SJSA1 (cell line): ENCODE data around the gene ANKRD30A. TPM values are rescaled to one million over a fixed set of nuclear protein-coding genes. Genes with fewer than 3 reads are reported as not detected.
"Not testable (repeated sequence)": the region's sequence is repeated elsewhere in the genome, so short reads cannot be mapped to it uniquely, and the experiment has no call there.

Experiments
- DNase-seq, 2 experiments: peaks; one replicate each; pipeline ENCODE4 v3.0.0-alpha.2; 2015 to 2020; ENCODE audit warnings: low spot score in 2 of 2, low read depth in 1 of 2
- H3K27ac ChIP-seq: fragments of 250-450 bp; sonication (Bioruptor Pico); 2 replicates; pipeline ENCODE4 v1.5.1; 2020; ENCODE audit warnings: mild to moderate bottlenecking, moderate library complexity
- H3K27me3 ChIP-seq: fragments of 250-450 bp; sonication (Bioruptor Pico); replicated peaks from 2 replicates; pipeline ENCODE4 v1.5.1; 2020; ENCODE audit warnings: mild to moderate bottlenecking, moderate library complexity
- H3K36me3 ChIP-seq: fragments of 250-450 bp; sonication (Bioruptor Pico); 2 replicates; pipeline ENCODE4 v1.5.1; 2020; ENCODE audit warnings: mild to moderate bottlenecking
- H3K4me1 ChIP-seq: fragments of 250-450 bp; sonication (Bioruptor Pico); replicated peaks from 2 replicates; pipeline ENCODE4 v1.6.1; 2021; ENCODE audit warnings: mild to moderate bottlenecking
- H3K4me3 ChIP-seq: fragments of 250-450 bp; sonication (Bioruptor Pico); 2 replicates; pipeline ENCODE4 v1.5.1; 2020; ENCODE audit warnings: mild to moderate bottlenecking
- H3K9me3 ChIP-seq: fragments of 250-450 bp; sonication (Bioruptor Pico); replicated peaks from 2 replicates; pipeline ENCODE4 v1.5.1; 2020; ENCODE audit warnings: mild to moderate bottlenecking
- total RNA-seq: library from RNA; depleted of rRNA; stranded (reverse); fragments of >200 nt; shearing (Covaris generic); gene quantifications from 2 replicates; pipeline ENCODE4 v1.2.3, GENCODE V29; 2014

The ANKRD30A gene
- total RNA-seq, 1 experiment from 2014 or later, result not detected

- H3K27ac ChIP-seq, result no peak overlapping the region
- H3K9me3 ChIP-seq, result peaks cover 4% of the 10 kb centered on the region; the same call in 1 of the 2 replicates
- no peak overlapping the region for H3K4me3 ChIP-seq
- no peaks in the 10 kb centered on the region for H3K36me3 ChIP-seq
- H3K27me3 ChIP-seq, result no peaks in the 10 kb centered on the region
- no peaks in the 10 kb centered on the region for H3K4me1 ChIP-seq
- no peak for DNase-seq
Observed at GRCh38 chr10:37304036-37304435, 178.6 kb downstream of the ANKRD30A start.

- Histone ChIP-seq H3K36me3 (no peaks in the 10 kb centered on the region), H3K27me3 (no peaks in the 10 kb centered on the region), H3K4me1 (no peaks in the 10 kb centered on the region), H3K9me3 (0 out of 2 replicates have a peak, but pooled peaks cover 3% of the 10 kb centered on the region), H3K4me3 (no peak overlapping the region), H3K27ac (no peak overlapping the region)
- no peak for DNase-seq
Observed at GRCh38 chr10:37314350-37314749, 189.0 kb downstream of the ANKRD30A start.

- H3K9me3 ChIP-seq, result 0 out of 2 replicates have a peak, but pooled peaks cover 3% of the 10 kb centered on the region
- H3K4me3 ChIP-seq, result no peak overlapping the region
- no peaks in the 10 kb centered on the region for H3K36me3 ChIP-seq
- no peak overlapping the region for H3K27ac ChIP-seq
- no peak for DNase-seq
- no peaks in the 10 kb centered on the region for H3K4me1 ChIP-seq
- H3K27me3 ChIP-seq, result no peaks in the 10 kb centered on the region
Observed at GRCh38 chr10:37314862-37315261, 189.5 kb downstream of the ANKRD30A start.

- Histone ChIP-seq H3K27ac (no peak overlapping the region), H3K9me3 (no peaks in the 10 kb centered on the region), H3K36me3 (no peaks in the 10 kb centered on the region), H3K27me3 (no peaks in the 10 kb centered on the region), H3K4me3 (no peak overlapping the region), H3K4me1 (no peaks in the 10 kb centered on the region)
- DNase-seq, result no peak
Observed at GRCh38 chr10:37344413-37344812, 219.0 kb downstream of the ANKRD30A start.

GRCh38 chr10:37379991-37380390 lies 254.6 kb downstream of the ANKRD30A start:
- Histone ChIP-seq H3K9me3 (no peaks in the 10 kb centered on the region), H3K27me3 (no peaks in the 10 kb centered on the region), H3K4me1 (peaks cover 19% of the 10 kb centered on the region), H3K4me3 (no peak overlapping the region), H3K36me3 (no peaks in the 10 kb centered on the region), H3K27ac (peak overlapping the region; percentile 77)
- peak; percentile 78 to 79 for DNase-seq

GRCh38 chr10:37381271-37381670 lies 255.9 kb downstream of the ANKRD30A start:
- Histone ChIP-seq H3K36me3 (no peaks in the 10 kb centered on the region), H3K4me1 (peaks cover 19% of the 10 kb centered on the region), H3K27ac (no peak overlapping the region), H3K9me3 (no peaks in the 10 kb centered on the region), H3K27me3 (no peaks in the 10 kb centered on the region), H3K4me3 (no peak overlapping the region)
- no peak for DNase-seq

GRCh38 chr10:37384923-37385322 lies 259.5 kb downstream of the ANKRD30A start:
- Histone ChIP-seq H3K9me3 (no peaks in the 10 kb centered on the region), H3K4me1 (peaks cover 7% of the 10 kb centered on the region), H3K27me3 (no peaks in the 10 kb centered on the region), H3K36me3 (no peaks in the 10 kb centered on the region), H3K27ac (no peak overlapping the region), H3K4me3 (no peak overlapping the region)
- DNase-seq, result no peak

- Histone ChIP-seq H3K9me3 (no peaks in the 10 kb centered on the region), H3K27ac (no peak overlapping the region), H3K4me1 (no peaks in the 10 kb centered on the region), H3K4me3 (no peak overlapping the region), H3K27me3 (no peaks in the 10 kb centered on the region), H3K36me3 (no peaks in the 10 kb centered on the region)
- no peak for DNase-seq
Observed at GRCh38 chr10:37390926-37391325, 265.5 kb downstream of the ANKRD30A start.

- H3K27me3 ChIP-seq, H3K4me3 ChIP-seq, DNase-seq, H3K9me3 ChIP-seq, H3K36me3 ChIP-seq, H3K27ac ChIP-seq, H3K4me1 ChIP-seq: not testable (repeated sequence)
Observed at GRCh38 chr10:37400774-37401173, 275.4 kb downstream of the ANKRD30A start.

- Histone ChIP-seq H3K27me3 (no peaks in the 10 kb centered on the region), H3K9me3 (no peaks in the 10 kb centered on the region), H3K27ac (no peak overlapping the region), H3K36me3 (no peaks in the 10 kb centered on the region), H3K4me3 (no peak overlapping the region), H3K4me1 (no peaks in the 10 kb centered on the region)
- DNase-seq, result no peak
Observed at GRCh38 chr10:37401225-37401624, 275.8 kb downstream of the ANKRD30A start.

GRCh38 chr10:37403776-37404175 lies 278.4 kb downstream of the ANKRD30A start:
- Histone ChIP-seq H3K36me3 (no peaks in the 10 kb centered on the region), H3K27ac (no peak overlapping the region), H3K4me3 (no peak overlapping the region), H3K9me3 (no peaks in the 10 kb centered on the region), H3K4me1 (no peaks in the 10 kb centered on the region), H3K27me3 (no peaks in the 10 kb centered on the region)
- DNase-seq, result peak in 1 of 2 experiments; percentile 24
